Fibroblast of skin of left biceps (primary cell): Measurements from ENCODE around the gene OR8H3.
"Not testable (repeated sequence)": the region's sequence is repeated elsewhere in the genome, so short reads cannot be mapped to it uniquely, and the experiment has no call there.

ENCODE experiments used
- DNase-seq, 2 experiments: peaks; one replicate each; pipeline ENCODE4 v3.0.0-alpha.2; 2013; ENCODE audit warnings: low read depth in 2 of 2

Gene OR8H3

GRCh38 chr11:56122073-56122472 lies at the start of gene OR8H3:
TSS of gene OR8H3 (plus strand) at chr11:56122373. CDS start at chr11:56122373, 0 bp downstream.
- no peak for DNase-seq

- DNase-seq = no peak
These were observed 32.5 kb upstream of the OR8H3 start for GRCh38 chr11:56089697-56090096.

GRCh38 chr11:56093008-56093407 lies 29.2 kb upstream of the OR8H3 start, which contains the start of gene OR8I2:
TSS of gene OR8I2 (plus strand) at chr11:56093308. CDS start at chr11:56093308, 0 bp downstream.
- no peak for DNase-seq

- DNase-seq = no peak
These were observed 18.9 kb upstream of the OR8H3 start, which contains the start of gene OR8H2 for GRCh38 chr11:56103210-56103737. TSS of gene OR8H2 (plus strand) at chr11:56103687. CDS start at chr11:56105043, 1,356 bp downstream.

GRCh38 chr11:56140151-56140661 lies 18.0 kb downstream of the OR8H3 start, which contains the start of gene OR8J3:
TSS of gene OR8J3 (minus strand) at chr11:56140201. CDS start at chr11:56137718, 2,483 bp downstream.
- no peak for DNase-seq

- DNase-seq = not testable (repeated sequence)
These were observed 21.5 kb downstream of the OR8H3 start for GRCh38 chr11:56143681-56144080.

GRCh38 chr11:56151376-56151775 lies 29.2 kb downstream of the OR8H3 start:
- DNase-seq = no peak

GRCh38 chr11:56152333-56152732 lies 30.2 kb downstream of the OR8H3 start:
- no peak for DNase-seq

GRCh38 chr11:56160217-56160616 lies 38.0 kb downstream of the OR8H3 start, which contains the start of gene OR8K5:
TSS of gene OR8K5 (minus strand) at chr11:56160317. CDS start at chr11:56160317, 0 bp downstream.
- no peak for DNase-seq

- no peak for DNase-seq
These were observed 41.6 kb downstream of the OR8H3 start for GRCh38 chr11:56163804-56164203.

- no peak for DNase-seq
These were observed 50.2 kb downstream of the OR8H3 start for GRCh38 chr11:56172256-56172830.
